ENCODE measurements around the gene CNGA4. TPM values are rescaled to one million over a fixed set of nuclear protein-coding genes. Genes with fewer than 3 reads are reported as not detected.
A peak's percentile ranks its signal among the peaks of the same experiment; 100 is the strongest.

The CNGA4 gene
- total RNA-seq, 1 donor from 2014 or later, result 3.8 TPM

DNA sequence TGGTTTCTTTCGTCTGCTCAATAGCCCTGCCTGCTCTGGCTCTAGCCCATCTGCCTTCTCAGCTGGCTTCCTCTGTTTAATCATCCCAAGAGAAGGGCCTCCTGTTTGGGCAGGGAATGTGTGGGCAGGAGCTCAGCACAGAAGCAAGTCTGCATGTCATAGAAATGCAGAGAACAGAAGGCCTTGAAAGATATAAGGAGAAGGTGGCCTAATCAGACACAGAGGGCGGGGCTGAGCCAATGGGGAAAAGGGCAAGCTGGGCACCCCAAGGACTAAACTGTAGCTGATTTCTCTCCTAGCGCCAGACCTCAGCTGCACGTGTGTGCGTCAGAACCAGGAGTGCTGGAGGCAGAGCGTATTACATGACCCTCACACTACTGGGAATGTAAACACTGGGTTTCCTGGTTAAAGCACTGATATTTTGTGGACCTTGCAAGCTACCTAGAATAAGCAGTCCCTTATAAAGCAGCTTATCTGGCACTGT lies 13.1 kb downstream of the CNGA4 start:
- Histone ChIP-seq H3K4me3 (no peak overlapping the region), H3K9me3 (no peaks in the 10 kb centered on the region), H3K27ac (no peak overlapping the region), H3K4me1 (peaks cover 7% of the 10 kb centered on the region), H3K27me3 (ENCODE audit: low read depth) (peaks cover 13% of the 10 kb centered on the region), H3K36me3 (no peaks in the 10 kb centered on the region)
- DNase-seq, result no peak
- TF ChIP-seq, protein P1, sequence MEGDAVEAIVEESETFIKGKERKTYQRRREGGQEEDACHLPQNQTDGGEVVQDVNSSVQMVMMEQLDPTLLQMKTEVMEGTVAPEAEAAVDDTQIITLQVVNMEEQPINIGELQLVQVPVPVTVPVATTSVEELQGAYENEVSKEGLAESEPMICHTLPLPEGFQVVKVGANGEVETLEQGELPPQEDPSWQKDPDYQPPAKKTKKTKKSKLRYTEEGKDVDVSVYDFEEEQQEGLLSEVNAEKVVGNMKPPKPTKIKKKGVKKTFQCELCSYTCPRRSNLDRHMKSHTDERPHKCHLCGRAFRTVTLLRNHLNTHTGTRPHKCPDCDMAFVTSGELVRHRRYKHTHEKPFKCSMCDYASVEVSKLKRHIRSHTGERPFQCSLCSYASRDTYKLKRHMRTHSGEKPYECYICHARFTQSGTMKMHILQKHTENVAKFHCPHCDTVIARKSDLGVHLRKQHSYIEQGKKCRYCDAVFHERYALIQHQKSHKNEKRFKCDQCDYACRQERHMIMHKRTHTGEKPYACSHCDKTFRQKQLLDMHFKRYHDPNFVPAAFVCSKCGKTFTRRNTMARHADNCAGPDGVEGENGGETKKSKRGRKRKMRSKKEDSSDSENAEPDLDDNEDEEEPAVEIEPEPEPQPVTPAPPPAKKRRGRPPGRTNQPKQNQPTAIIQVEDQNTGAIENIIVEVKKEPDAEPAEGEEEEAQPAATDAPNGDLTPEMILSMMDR (IDR thresholded peaks at IDR 0.05), result no peak
- peak; percentile 48 to 61 for ATAC-seq
- intact Hi-C loops (cut with DNase I), result no loop called here

DNA sequence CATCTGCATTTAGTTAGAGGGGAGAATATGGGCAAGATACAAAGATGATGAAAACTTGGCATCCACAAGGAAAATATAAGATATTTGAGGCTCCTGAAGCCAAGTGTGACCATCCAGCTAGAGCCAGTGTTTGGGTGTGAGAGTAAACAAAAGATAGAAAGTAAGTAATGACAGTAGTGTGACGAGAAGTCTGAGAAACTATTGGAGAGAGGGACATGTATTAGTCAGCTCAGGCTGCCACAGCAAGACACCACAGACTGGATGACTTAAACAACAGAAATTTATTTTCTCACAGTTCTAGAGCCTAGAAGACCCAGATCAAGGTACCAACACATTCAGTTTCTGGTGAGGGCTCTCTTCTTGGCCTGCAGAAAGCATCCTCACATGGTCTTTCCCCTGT lies 14.3 kb downstream of the CNGA4 start:
- H3K27me3 ChIP-seq (ENCODE audit: low read depth), result peaks cover 22% of the 10 kb centered on the region
- no peaks in the 10 kb centered on the region for H3K9me3 ChIP-seq
- H3K4me1 ChIP-seq, result peaks cover 7% of the 10 kb centered on the region
- H3K4me3 ChIP-seq, result no peak overlapping the region
- DNase-seq (no peak), ATAC-seq (no peak)
- intact Hi-C loops (cut with DNase I), result no loop called here
- no peak overlapping the region for H3K27ac ChIP-seq
- TF ChIP-seq, protein P1 (IDR thresholded peaks at IDR 0.05), result no peak
- H3K36me3 ChIP-seq, result no peaks in the 10 kb centered on the region

DNA sequence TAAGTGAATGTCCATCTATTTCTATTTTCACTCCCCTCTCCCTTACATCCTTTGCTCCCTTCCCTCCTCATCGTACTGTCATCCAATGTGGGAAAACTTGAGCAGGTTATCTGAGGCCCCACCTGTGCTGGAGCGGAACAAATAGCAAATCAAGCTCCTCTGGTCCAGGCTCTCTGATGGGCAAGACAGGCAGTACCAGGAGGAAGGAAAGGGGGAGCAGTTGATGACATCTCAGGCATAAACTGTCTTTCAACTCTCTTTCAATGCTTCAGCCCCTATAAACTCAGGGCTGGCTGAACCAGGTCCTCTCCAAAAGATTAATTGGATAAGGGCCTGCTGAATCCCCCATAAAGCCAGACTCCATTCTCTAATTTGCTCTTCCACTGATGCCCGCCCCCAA lies 19.3 kb downstream of the CNGA4 start:
- Histone ChIP-seq H3K9me3 (no peaks in the 10 kb centered on the region), H3K4me1 (peaks cover 12% of the 10 kb centered on the region), H3K4me3 (no peak overlapping the region), H3K27ac (no peak overlapping the region), H3K36me3 (no peaks in the 10 kb centered on the region), H3K27me3 (ENCODE audit: low read depth) (peaks cover 46% of the 10 kb centered on the region)
- intact Hi-C loops (cut with DNase I), result no loop called here
- TF ChIP-seq, protein P1 (IDR thresholded peaks at IDR 0.05), result no peak
- ATAC-seq (no peak), DNase-seq (no peak)

DNA sequence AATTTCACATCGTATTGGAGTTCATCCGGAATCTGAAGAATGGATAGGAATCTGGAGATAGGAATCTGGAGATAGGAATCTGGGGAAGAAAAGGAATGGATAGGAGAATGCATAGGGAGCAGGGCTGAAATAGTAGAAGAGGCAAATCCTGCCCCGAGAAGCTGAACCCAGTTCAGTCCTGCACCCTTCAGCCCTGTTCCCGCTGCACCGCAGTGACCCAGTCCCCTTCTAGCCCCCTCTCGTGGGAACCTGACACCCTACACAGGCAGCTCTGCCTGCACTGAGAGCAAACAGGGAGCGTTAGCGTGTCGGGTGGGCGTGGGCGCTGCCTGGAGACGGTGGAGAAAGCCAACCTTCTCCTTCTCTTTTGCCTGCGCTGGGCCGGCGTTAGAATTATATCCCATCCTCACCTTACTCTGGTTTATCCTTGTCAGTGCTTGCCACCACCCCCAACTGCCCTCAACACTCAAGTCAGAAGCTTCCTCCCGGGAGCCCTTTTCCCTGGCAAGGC lies 19.7 kb downstream of the CNGA4 start:
- Histone ChIP-seq H3K9me3 (no peaks in the 10 kb centered on the region), H3K27me3 (ENCODE audit: low read depth) (peaks cover 46% of the 10 kb centered on the region), H3K4me1 (peaks cover 12% of the 10 kb centered on the region), H3K4me3 (peak overlapping the region; percentile 48), H3K27ac (no peak overlapping the region), H3K36me3 (no peaks in the 10 kb centered on the region)
- TF ChIP-seq, protein P1 (IDR thresholded peaks at IDR 0.05), result no peak
- peak; percentile 23 to 41 for ATAC-seq
- intact Hi-C loops (cut with DNase I), result no loop called here
- no peak for DNase-seq

DNA sequence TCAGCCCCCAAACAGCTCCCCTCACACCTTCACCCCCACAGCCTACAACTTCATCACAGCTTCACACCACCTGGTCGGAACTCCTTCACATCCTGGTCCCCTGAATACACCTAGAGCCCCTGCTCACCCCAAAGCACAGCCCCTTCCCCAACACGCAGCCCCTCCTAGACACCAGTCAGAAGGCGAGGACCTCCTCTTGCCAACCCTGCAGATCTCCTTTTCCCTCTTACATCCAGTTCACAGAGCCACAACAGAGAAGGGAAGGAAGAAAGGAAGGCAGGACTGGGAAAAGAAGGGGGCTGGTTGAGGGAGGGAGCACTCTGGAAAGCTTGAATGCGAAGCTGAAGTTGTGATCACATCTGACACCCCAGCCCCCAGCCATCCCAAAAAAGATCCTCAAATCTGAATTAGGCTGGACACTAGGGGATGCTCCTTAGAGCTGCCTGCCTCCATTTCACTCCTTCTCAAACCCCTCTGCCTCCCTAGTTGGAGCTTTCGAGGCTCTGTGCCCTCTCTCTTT lies 21.4 kb downstream of the CNGA4 start:
- Histone ChIP-seq H3K27ac (no peak overlapping the region), H3K4me3 (no peak overlapping the region), H3K4me1 (peaks cover 12% of the 10 kb centered on the region), H3K36me3 (no peaks in the 10 kb centered on the region), H3K9me3 (no peaks in the 10 kb centered on the region), H3K27me3 (ENCODE audit: low read depth) (peaks cover 46% of the 10 kb centered on the region)
- TF ChIP-seq, protein P1 (IDR thresholded peaks at IDR 0.05), result no peak
- intact Hi-C loops (cut with DNase I), result no loop called here
- ATAC-seq (no peak), DNase-seq (no peak)
